HepG2 (cell line): ENCODE measurements around the gene DUS1L. TPM values are rescaled to one million over a fixed set of nuclear protein-coding genes. Genes with fewer than 3 reads are reported as not detected.
A peak's percentile ranks its signal among the peaks of the same experiment; 100 is the strongest.

Source experiments
- ARNTL ChIP-seq: sonication (generic); formaldehyde crosslinking; IDR thresholded peaks from 2 replicates; pipeline ENCODE4 v1.4.0; 2020; ENCODE audit warnings: mild to moderate bottlenecking, missing genetic modification reagents
- ATM ChIP-seq: fragments of 450-650 bp; IDR thresholded peaks from 2 replicates; pipeline ENCODE4 v1.7.1; 2017; ENCODE audit warnings: mild to moderate bottlenecking, borderline replicate concordance
- ELK4 ChIP-seq: sonication (generic); formaldehyde crosslinking; IDR thresholded peaks from 2 replicates; pipeline ENCODE4 v1.9.0; 2021; ENCODE audit warnings: missing genetic modification reagents, borderline replicate concordance
- GATAD2A ChIP-seq: IDR thresholded peaks from 2 replicates; pipeline ENCODE4 v1.6.1; 2016
- HDAC1 ChIP-seq: sonication (generic); formaldehyde crosslinking; IDR thresholded peaks from 2 replicates; pipeline ENCODE4 v1.5.1; 2020; ENCODE audit warnings: mild to moderate bottlenecking, missing genetic modification reagents
- HES4 ChIP-seq: sonication (generic); formaldehyde crosslinking; IDR thresholded peaks from 2 replicates; pipeline ENCODE4 v1.9.0; 2021; ENCODE audit warnings: mild to moderate bottlenecking, missing genetic modification reagents, borderline replicate concordance
- JUN ChIP-seq: sonication (generic); formaldehyde crosslinking; IDR thresholded peaks from 2 replicates; pipeline ENCODE4 v1.4.0; 2020; ENCODE audit warnings: mild to moderate bottlenecking, missing genetic modification reagents
- MTF1 ChIP-seq: sonication (generic); formaldehyde crosslinking; IDR thresholded peaks from 2 replicates; pipeline ENCODE4 v1.5.0; 2020; ENCODE audit warnings: missing genetic modification reagents
- MTF2 ChIP-seq: sonication (generic); formaldehyde crosslinking; IDR thresholded peaks from 2 replicates; pipeline ENCODE4 v1.5.0; 2020; ENCODE audit warnings: missing genetic modification reagents, borderline replicate concordance
- MYNN ChIP-seq: sonication (generic); formaldehyde crosslinking; IDR thresholded peaks from 2 replicates; pipeline ENCODE4 v1.4.0; 2020; ENCODE audit warnings: mild to moderate bottlenecking, low read depth, missing genetic modification reagents
- POLR2AphosphoS2 ChIP-seq: IDR thresholded peaks from 2 replicates; pipeline ENCODE4 v1.6.1; 2011; ENCODE audit warnings: low read depth, low read length, improper control_type of control experiment
- TCF7L2 ChIP-seq: IDR thresholded peaks from 2 replicates; pipeline ENCODE4 v1.6.1; 2011; ENCODE audit warnings: mild to moderate bottlenecking, low read depth, low read length, moderate library complexity
- ZBTB1 ChIP-seq: sonication (generic); formaldehyde crosslinking; IDR thresholded peaks from 2 replicates; pipeline ENCODE4 v1.4.0; 2020; ENCODE audit warnings: missing genetic modification reagents, borderline replicate concordance
- ZFP1 ChIP-seq: IDR thresholded peaks from 2 replicates; pipeline ENCODE4 v1.6.1; 2016
- ZNF251 ChIP-seq: sonication (generic); formaldehyde crosslinking; IDR thresholded peaks from 2 replicates; pipeline ENCODE4 v1.9.0; 2021; ENCODE audit warnings: mild to moderate bottlenecking, missing genetic modification reagents
- ZNF552 ChIP-seq: sonication (generic); formaldehyde crosslinking; IDR thresholded peaks from 2 replicates; pipeline ENCODE4 v1.9.0; 2022; ENCODE audit warnings: missing genetic modification reagents, mild to moderate bottlenecking, borderline replicate concordance
- ZNF761 ChIP-seq: sonication (generic); formaldehyde crosslinking; conservative IDR thresholded peaks from 2 replicates; pipeline ENCODE4 v1.4.0; 2020; ENCODE audit warnings: mild to moderate bottlenecking, missing genetic modification reagents
- ZNF781 ChIP-seq: sonication (generic); formaldehyde crosslinking; IDR thresholded peaks from 2 replicates; pipeline ENCODE4 v1.5.1; 2020; ENCODE audit warnings: borderline replicate concordance, mild to moderate bottlenecking, missing genetic modification reagents; ENCODE audit errors: not compliant biosample characterization
- polyA plus RNA-seq, 8 experiments: library from polyadenylated mRNA; depleted of rRNA in 3 of 8; stranded (reverse) in 7 of 8; unstranded in 1 of 8; fragments of >200 nt; fragmentation: Illumina TruSeq in 4 of 8; extraction: Trizol in 4 of 8; gene quantifications; 2 replicates each; pipeline versions ENCODE4 v1.2.1 to v1.2.3, GENCODE V29; 2011 to 2016; ENCODE audit warnings: low read depth in 4 of 8, missing spikeins in 1 of 8, mixed read lengths in 1 of 8; ENCODE audit not compliant: insufficient read depth in 1 of 8
- total RNA-seq, 5 experiments: library from RNA; depleted of rRNA; stranded (reverse); fragments of >200 nt; fragmentation: Illumina TruSeq; extraction: Trizol; gene quantifications; 2 replicates each; pipeline ENCODE4 v1.2.3, GENCODE V29; 2016; ENCODE audit warnings: low read depth in 1 of 5
- TF ChIP-seq, protein P1 (sequence below): conservative IDR thresholded peaks from 2 replicates; pipeline ENCODE4 v1.6.1; 2018; ENCODE audit warnings: missing genetic modification reagents
- TF ChIP-seq, protein P2 (sequence below): sonication (generic); formaldehyde crosslinking; IDR thresholded peaks from 2 replicates; pipeline ENCODE4 v1.4.0; 2020; ENCODE audit warnings: mild to moderate bottlenecking, missing genetic modification reagents
- TF ChIP-seq, protein P3 (sequence below): sonication (generic); IDR thresholded peaks from 2 replicates; pipeline ENCODE4 v1.6.1; 2016; ENCODE audit warnings: low read depth, borderline replicate concordance
- TF ChIP-seq, protein P4 (sequence below): sonication (generic); formaldehyde crosslinking; conservative IDR thresholded peaks from 2 replicates; pipeline ENCODE4 v1.4.0; 2020; ENCODE audit warnings: missing genetic modification reagents
- TF ChIP-seq, protein P5 (sequence below): IDR thresholded peaks from 2 replicates; pipeline ENCODE4 v1.6.1; 2016; ENCODE audit warnings: mild to moderate bottlenecking, missing biosample characterization, missing genetic modification reagents

Gene DUS1L
- total and polyA plus RNA-seq, 2 of the 13 experiments (the other 11 are each of a cell fraction or from before 2014, with no cell fraction given) = 81.0 to 109 TPM

DNA sequence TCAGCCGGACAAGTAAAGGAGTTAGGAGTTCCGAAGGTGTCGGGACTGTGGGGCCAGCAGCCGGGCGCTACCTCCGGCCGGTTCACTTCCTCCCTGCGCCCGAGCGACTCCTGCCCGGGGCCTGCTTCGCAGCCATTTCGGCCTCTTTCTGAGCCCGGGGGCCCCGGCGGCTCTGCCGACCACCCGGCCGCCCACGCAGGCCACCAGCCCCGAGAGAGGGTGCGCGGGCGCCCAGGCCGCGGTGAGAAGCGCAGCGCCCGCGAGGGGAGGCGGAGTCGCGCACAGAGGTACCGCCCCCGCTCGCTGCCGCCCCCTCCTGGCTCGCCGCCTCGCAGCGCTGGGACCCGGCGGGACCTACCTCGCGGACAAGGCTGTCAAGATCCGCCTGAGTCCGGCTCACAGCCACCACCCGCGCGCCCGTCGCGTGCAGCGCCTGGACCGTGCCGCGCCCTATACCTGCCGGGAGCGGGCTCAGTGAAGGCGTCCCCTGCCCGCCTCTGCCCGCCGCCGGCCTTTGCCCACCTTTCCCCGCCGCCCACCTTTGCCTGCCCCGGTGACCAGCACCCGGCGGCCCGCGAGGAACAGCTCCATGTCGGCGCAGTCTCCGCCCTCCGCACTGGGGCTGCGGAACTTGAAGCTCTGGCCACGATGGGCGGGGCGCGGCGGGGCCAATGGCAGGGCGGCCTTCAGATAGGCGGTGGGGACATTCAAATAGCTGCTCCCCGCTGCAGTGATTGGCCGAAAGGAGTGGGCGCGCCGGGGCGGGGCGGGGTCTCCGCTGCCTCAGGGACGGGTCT lies 28.3 kb downstream of the DUS1L start, which contains the start of gene DCXR (continued):
- TF ChIP-seq, protein P1, sequence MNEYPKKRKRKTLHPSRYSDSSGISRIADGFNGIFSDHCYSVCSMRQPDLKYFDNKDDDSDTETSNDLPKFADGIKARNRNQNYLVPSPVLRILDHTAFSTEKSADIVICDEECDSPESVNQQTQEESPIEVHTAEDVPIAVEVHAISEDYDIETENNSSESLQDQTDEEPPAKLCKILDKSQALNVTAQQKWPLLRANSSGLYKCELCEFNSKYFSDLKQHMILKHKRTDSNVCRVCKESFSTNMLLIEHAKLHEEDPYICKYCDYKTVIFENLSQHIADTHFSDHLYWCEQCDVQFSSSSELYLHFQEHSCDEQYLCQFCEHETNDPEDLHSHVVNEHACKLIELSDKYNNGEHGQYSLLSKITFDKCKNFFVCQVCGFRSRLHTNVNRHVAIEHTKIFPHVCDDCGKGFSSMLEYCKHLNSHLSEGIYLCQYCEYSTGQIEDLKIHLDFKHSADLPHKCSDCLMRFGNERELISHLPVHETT (CRISPR knock-in tag) = peak; percentile 71
- no peak; the same call in none of the 2 replicates for TF ChIP-seq GATAD2A (CRISPR knock-in tag)
- peak; percentile 57 for TF ChIP-seq ZNF552 (CRISPR knock-in tag)
- TF ChIP-seq ARNTL (CRISPR knock-in tag) = peak; percentile 71
- peak; percentile 94; the same call in 1 of the 2 replicates for TF ChIP-seq MTF2 (CRISPR knock-in tag)
- TF ChIP-seq, protein P2, sequence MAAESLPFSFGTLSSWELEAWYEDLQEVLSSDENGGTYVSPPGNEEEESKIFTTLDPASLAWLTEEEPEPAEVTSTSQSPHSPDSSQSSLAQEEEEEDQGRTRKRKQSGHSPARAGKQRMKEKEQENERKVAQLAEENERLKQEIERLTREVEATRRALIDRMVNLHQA (CRISPR knock-in tag) = 0 out of 2 replicates have a peak, but pooled peaks have one; percentile 54
- no peak for TF ChIP-seq TCF7L2
- no peak for TF ChIP-seq POLR2AphosphoS2
- TF ChIP-seq ZNF251 (CRISPR knock-in tag) = no peak
- peak; percentile 81 for TF ChIP-seq HES4
- TF ChIP-seq JUN (CRISPR knock-in tag) = no peak
- no peak for TF ChIP-seq MYNN (CRISPR knock-in tag)
- TF ChIP-seq ELK4 (CRISPR knock-in tag) = no peak
- no peak for TF ChIP-seq ZNF781 (CRISPR knock-in tag)
- peak; percentile 90; the same call in 1 of the 2 replicates for TF ChIP-seq ZNF761 (CRISPR knock-in tag)
- no peak for TF ChIP-seq ZBTB1
- no peak for TF ChIP-seq ATM
- no peak for TF ChIP-seq ZFP1 (CRISPR knock-in tag)
- TF ChIP-seq, protein P3, sequence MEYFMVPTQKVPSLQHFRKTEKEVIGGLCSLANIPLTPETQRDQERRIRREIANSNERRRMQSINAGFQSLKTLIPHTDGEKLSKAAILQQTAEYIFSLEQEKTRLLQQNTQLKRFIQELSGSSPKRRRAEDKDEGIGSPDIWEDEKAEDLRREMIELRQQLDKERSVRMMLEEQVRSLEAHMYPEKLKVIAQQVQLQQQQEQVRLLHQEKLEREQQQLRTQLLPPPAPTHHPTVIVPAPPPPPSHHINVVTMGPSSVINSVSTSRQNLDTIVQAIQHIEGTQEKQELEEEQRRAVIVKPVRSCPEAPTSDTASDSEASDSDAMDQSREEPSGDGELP = 0 out of 2 replicates have a peak, but pooled peaks have one; percentile 16
- TF ChIP-seq, protein P4, sequence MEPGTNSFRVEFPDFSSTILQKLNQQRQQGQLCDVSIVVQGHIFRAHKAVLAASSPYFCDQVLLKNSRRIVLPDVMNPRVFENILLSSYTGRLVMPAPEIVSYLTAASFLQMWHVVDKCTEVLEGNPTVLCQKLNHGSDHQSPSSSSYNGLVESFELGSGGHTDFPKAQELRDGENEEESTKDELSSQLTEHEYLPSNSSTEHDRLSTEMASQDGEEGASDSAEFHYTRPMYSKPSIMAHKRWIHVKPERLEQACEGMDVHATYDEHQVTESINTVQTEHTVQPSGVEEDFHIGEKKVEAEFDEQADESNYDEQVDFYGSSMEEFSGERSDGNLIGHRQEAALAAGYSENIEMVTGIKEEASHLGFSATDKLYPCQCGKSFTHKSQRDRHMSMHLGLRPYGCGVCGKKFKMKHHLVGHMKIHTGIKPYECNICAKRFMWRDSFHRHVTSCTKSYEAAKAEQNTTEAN = peak; percentile 16; the same call in 1 of the 2 replicates
- peak; percentile 99 for TF ChIP-seq HDAC1 (CRISPR knock-in tag)
- TF ChIP-seq MTF1 = no peak
- TF ChIP-seq, protein P5, sequence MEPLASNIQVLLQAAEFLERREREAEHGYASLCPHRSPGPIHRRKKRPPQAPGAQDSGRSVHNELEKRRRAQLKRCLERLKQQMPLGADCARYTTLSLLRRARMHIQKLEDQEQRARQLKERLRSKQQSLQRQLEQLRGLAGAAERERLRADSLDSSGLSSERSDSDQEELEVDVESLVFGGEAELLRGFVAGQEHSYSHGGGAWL (CRISPR knock-in tag) = peak; percentile 91; the same call in 1 of the 2 replicates
